Activated CD4-positive, alpha-beta T cell treated with anti-CD3 and anti-CD28 coated beads, Interleukin-2, amount 10 ng/mL, durations not matched to agents 24 days and 14 days (primary cell): ENCODE results near the gene NUCB2. TPM values are rescaled to one million over a fixed set of nuclear protein-coding genes. Genes with fewer than 3 reads are reported as not detected.
A peak's percentile ranks its signal among the peaks of the same experiment; 100 is the strongest.

Source experiments
- DNase-seq: peaks from one replicate; pipeline ENCODE4 v3.0.0; 2022
- H3K27ac Mint-ChIP-seq: one replicate; pipeline ENCODE4 v1.8.0; 2022; ENCODE audit warnings: mild to moderate bottlenecking, mixed read lengths
- H3K27me3 Mint-ChIP-seq: one replicate; pipeline ENCODE4 v1.8.0; 2022; ENCODE audit warnings: mixed read lengths
- H3K36me3 Mint-ChIP-seq: one replicate; pipeline ENCODE4 v1.8.0; 2022; ENCODE audit warnings: low read depth, mild to moderate bottlenecking, mixed read lengths
- H3K4me1 Mint-ChIP-seq: one replicate; pipeline ENCODE4 v1.8.0; 2021; ENCODE audit warnings: mixed read lengths
- H3K4me3 Mint-ChIP-seq: one replicate; pipeline ENCODE4 v1.8.0; 2022; ENCODE audit warnings: mild to moderate bottlenecking, moderate library complexity, mixed read lengths
- H3K9me3 Mint-ChIP-seq: one replicate; pipeline ENCODE4 v1.8.0; 2021; ENCODE audit warnings: mixed read lengths
- intact Hi-C: fragments of 100-400 bp; cut with micrococcal nuclease; formaldehyde crosslinking; loops from one replicate; pipeline ENCODE4 v1.15.1; 2023
- total RNA-seq: library from RNA; stranded (reverse); gene quantifications from 2 replicates; pipeline ENCODE4 v1.2.3, GENCODE V29; 2022

The NUCB2 gene
- total RNA-seq, 1 donor from 2014 or later, result 48.6 TPM

DNA sequence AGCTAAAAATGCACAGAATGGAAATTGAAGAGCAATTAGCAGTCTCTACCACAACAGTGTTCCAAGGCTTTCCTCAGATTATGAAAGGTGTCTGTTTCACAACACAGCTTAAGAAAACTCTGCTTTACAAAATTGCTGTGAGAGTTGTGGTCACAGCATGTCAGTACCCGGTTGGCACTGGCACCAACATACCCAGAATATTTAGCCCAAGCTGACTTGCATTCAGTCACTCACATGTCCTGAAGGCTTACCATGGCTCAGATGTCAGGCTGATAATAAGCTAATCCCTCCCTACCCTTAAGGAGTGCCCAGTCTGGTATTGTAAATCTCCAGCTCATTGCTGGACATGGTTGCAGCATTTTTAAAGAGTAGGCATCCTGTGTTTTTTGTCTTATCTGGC lies 90.0 kb downstream of the NUCB2 start:
- intact Hi-C loops, result no loop called here
- H3K4me3 Mint-ChIP-seq, result no peak overlapping the region
- H3K4me1 Mint-ChIP-seq, result peaks cover 10% of the 10 kb centered on the region
- peaks cover 21% of the 10 kb centered on the region for H3K9me3 Mint-ChIP-seq
- no peak overlapping the region for H3K27ac Mint-ChIP-seq
- no peak for DNase-seq
- peaks cover 5% of the 10 kb centered on the region for H3K27me3 Mint-ChIP-seq
- peaks cover 34% of the 10 kb centered on the region for H3K36me3 Mint-ChIP-seq

DNA sequence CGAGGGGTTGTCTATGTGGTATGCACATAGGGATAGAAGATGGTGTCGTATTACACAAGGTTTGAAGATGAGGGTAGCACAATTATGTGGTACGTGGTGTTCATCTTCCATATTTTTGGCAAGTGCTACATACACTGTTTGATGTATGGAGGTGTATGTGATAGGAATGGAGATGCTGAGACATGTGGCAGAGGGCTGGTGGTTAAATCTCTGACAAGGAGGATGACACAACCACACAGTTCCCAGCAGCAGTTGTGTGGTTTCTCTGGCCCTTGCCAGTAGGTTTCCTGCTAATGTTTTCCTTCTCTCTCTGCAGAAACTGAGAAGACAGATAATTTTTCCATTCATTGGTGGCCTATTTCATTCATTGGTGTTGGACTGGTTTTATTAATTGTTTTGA lies 92.0 kb downstream of the NUCB2 start:
- H3K4me3 Mint-ChIP-seq, result no peak overlapping the region
- H3K27ac Mint-ChIP-seq, result peak overlapping the region; percentile 45
- intact Hi-C loops, result loop anchor here (1.0 kb wide), 1 partner anchor 14 kb away; no protein-coding TSS in a partner anchor
- peaks cover 5% of the 10 kb centered on the region for H3K27me3 Mint-ChIP-seq
- peaks cover 45% of the 10 kb centered on the region for H3K36me3 Mint-ChIP-seq
- H3K4me1 Mint-ChIP-seq, result peaks cover 10% of the 10 kb centered on the region
- DNase-seq, result no peak
- H3K9me3 Mint-ChIP-seq, result peaks cover 31% of the 10 kb centered on the region

DNA sequence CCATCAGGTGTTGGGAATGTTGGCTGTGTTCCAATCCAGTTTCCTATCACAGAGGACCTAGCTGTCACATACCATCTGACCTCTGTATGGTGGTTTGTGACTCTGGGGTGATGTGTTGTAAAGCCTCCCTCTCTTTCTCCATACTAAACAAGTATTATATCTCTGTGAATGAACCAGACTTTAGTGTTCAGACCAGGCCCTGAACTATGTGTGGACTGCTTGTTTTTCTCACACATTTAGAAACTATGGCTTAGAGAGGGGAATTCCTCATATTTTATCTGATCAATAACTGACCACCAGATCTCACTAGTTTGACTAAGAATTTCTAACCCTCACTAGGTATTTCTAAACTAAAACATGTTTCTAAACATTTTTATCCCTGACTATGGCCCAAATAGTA lies 92.6 kb downstream of the NUCB2 start:
- Mint-ChIP-seq H3K36me3 (peaks cover 45% of the 10 kb centered on the region), H3K4me1 (peaks cover 10% of the 10 kb centered on the region), H3K27me3 (peaks cover 5% of the 10 kb centered on the region), H3K4me3 (peak overlapping the region; percentile 20), H3K27ac (peak overlapping the region; percentile 45), H3K9me3 (peaks cover 31% of the 10 kb centered on the region)
- no peak for DNase-seq
- intact Hi-C loops, result loop anchor here (1.0 kb wide), 1 partner anchor 138 kb away; no protein-coding TSS in a partner anchor

DNA sequence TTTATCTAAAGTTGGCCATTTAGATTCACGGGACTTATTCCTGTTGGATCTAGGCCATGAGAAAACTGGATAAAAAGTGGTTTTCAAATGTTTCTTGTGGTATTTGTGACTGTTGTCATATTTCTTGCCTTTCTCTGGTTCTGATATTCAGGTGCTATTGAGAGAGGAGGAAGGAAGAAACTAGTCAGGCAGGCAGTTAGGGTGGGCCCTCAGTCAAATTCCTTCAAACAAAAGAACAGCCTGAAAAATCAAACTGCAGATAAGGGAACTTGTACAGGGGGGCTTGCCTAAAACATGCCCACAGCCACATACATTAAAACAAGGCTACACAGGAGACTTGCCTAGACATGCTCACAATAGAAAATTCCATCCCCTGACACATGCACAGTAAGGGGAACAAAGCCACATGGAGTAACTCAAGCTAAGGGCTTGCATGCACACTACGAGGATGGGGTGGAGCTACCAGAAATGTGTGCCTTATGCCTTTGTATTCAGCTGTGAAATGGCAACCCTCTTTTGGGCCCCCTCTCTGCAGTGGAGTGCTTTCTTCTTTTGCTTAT lies 93.2 kb downstream of the NUCB2 start:
- Mint-ChIP-seq H3K27me3 (peaks cover 5% of the 10 kb centered on the region), H3K4me3 (no peak overlapping the region), H3K4me1 (peaks cover 10% of the 10 kb centered on the region), H3K36me3 (peaks cover 47% of the 10 kb centered on the region), H3K27ac (peak overlapping the region; percentile 40), H3K9me3 (peaks cover 31% of the 10 kb centered on the region)
- DNase-seq, result no peak
- intact Hi-C loops, result loop anchor here (1.0 kb wide), 1 partner anchor 138 kb away; no protein-coding TSS in a partner anchor

DNA sequence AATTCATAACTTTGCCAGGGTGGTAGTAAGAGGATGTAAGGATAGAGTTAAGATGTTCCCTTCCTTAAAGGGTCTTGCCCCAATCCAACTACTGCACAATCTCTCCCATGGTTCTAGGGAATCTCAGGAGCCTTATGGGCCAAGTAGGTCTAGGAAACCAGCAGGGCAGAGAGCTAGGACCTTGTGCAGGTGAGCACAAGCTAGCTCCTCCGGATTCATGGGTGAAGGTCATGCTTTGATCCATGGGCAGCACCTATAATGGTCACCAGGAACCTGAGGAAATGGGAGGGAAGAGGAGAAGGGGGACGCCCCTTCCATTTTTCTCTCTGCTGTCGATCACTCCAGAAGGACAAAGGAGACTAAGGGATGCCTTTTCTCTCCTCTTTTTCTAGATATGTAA lies 95.1 kb downstream of the NUCB2 start:
- peaks cover 44% of the 10 kb centered on the region for H3K36me3 Mint-ChIP-seq
- no peak overlapping the region for H3K4me3 Mint-ChIP-seq
- peaks cover 10% of the 10 kb centered on the region for H3K4me1 Mint-ChIP-seq
- intact Hi-C loops, result no loop called here
- no peak overlapping the region for H3K27ac Mint-ChIP-seq
- no peaks in the 10 kb centered on the region for H3K27me3 Mint-ChIP-seq
- peaks cover 31% of the 10 kb centered on the region for H3K9me3 Mint-ChIP-seq
- DNase-seq, result no peak

DNA sequence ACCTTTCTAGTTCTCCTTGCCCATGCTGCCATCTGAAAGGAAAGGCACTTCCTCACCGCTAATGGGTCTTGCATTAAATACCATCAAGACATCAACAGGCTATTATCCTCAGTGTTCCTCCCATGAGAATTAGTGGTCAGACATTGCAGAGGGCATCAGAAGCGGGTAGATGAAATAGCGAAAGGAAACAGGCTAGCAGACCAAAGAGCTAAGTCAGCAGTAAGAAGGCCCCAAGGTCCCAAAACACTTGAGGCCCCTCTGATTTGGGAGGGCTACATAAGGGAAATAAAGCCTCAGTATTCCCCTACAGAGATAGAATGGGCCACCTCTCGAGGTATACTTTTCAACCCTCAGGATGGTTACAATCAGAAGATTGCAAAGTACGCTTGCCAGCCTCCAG lies 99.0 kb downstream of the NUCB2 start:
- no peaks in the 10 kb centered on the region for H3K27me3 Mint-ChIP-seq
- no peaks in the 10 kb centered on the region for H3K4me1 Mint-ChIP-seq
- no peak overlapping the region for H3K4me3 Mint-ChIP-seq
- intact Hi-C loops, result no loop called here
- H3K27ac Mint-ChIP-seq, result no peak overlapping the region
- no peak for DNase-seq
- H3K36me3 Mint-ChIP-seq, result peaks cover 28% of the 10 kb centered on the region
- peaks cover 20% of the 10 kb centered on the region for H3K9me3 Mint-ChIP-seq

DNA sequence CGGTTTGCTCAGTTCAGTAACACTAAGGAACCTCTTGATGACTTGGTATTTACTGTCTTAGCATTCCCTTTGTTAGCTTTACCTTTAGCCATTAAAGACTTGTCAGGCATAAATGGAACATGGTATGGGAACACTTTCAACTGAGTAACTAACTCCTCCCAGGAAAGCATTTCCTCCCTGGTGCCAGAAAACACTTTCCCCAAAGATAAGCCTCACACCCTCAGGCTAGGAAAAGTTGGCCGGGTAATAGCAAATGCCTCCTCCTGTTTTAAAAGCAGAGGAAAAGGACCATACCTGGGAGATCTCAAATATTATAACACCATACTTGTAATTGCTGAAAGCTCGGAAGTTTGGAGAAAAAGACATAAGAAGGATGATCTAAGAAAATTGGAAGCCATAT lies 100.0 kb downstream of the NUCB2 start:
- Mint-ChIP-seq H3K4me3 (no peak overlapping the region), H3K4me1 (no peaks in the 10 kb centered on the region), H3K27ac (no peak overlapping the region), H3K9me3 (peaks cover 11% of the 10 kb centered on the region), H3K27me3 (peaks cover 1% of the 10 kb centered on the region), H3K36me3 (peaks cover 19% of the 10 kb centered on the region)
- intact Hi-C loops, result no loop called here
- no peak for DNase-seq

DNA sequence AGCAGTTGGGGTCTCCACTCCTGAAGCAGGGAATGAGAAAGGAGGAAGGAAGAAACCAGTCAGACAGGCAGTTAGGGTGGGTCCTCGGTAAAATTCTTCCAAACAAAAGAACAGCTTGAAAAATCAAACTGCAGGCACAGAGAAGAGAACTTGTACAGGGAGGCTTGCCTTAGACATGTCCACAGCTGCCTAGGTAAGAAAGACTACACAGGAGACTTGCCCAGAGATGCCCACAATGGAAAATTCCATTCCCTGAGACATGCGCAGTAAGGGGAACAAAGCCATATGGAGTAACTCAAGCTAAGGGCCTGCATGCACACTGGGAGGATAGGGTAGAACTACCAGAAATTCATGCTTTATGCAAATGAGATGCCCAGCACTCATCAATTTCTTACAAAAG lies 102.1 kb downstream of the NUCB2 start:
- Mint-ChIP-seq H3K27ac (no peak overlapping the region), H3K27me3 (peaks cover 2% of the 10 kb centered on the region), H3K4me1 (no peaks in the 10 kb centered on the region), H3K9me3 (no peaks in the 10 kb centered on the region), H3K4me3 (no peak overlapping the region), H3K36me3 (peaks cover 5% of the 10 kb centered on the region)
- intact Hi-C loops, result no loop called here
- DNase-seq, result no peak

DNA sequence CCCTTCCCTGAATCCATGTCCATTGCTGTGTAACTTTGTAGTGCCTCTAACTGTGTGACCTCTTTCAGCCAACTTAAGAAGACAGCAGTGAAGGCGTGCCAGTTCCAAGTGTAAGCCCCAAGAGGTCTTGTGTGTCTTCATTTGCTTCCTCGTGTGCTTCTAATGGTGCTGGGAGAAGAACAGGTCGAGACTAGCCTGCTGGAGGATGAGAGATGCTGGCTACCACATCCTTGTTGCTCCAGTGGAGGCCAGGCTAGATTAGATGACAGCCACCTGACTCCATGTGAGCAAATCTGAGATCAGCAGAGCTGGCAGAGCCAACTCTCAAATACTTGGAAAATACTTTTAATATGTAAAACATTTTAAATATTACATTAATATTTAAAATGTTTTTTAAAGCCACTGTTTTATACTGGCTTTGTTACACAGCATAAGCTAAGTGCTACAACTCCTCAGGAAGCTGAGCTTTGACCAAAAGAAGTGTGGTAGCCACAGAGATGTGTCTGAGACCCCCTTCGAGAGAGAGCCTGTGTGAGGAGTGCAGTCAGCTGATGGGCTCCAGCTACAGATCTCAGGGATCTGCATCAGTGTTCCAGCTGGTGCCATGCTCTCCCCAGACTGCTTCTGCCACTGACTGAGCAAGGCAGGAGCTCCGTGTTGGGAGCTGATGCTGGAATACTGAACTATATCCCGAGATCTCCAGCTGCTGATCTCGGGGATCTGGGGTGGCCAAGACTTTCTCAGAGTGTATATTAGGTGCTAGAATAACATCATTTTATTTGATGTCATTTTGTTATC lies 103.0 kb downstream of the NUCB2 start:
- Mint-ChIP-seq H3K27me3 (peaks cover 2% of the 10 kb centered on the region), H3K36me3 (peaks cover 4% of the 10 kb centered on the region), H3K4me1 (no peaks in the 10 kb centered on the region), H3K4me3 (no peak overlapping the region), H3K27ac (no peak overlapping the region), H3K9me3 (no peaks in the 10 kb centered on the region)
- intact Hi-C loops, result loop anchor here (10.0 kb wide), 1 partner anchor 355 kb away; the partner anchor contains the start of gene KCNC1
- DNase-seq, result no peak

DNA sequence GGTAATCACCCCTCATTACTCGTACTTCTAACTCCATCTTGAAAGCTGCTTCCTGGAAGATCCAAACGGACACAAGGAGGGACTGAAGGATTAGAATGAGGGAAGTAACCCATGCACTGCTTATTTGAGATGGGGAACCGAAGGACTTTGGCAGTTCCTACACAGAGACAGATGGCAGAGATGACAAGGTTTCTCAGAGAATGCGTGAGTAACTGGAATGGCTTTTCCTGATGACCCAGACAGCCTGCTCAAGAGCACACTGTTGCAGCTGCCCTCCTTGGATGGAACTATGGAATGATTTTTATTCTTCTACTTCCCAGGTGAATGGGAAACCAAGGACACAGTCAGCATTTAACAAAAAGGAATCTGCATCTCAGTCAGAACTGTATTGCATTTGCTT lies 104.6 kb downstream of the NUCB2 start:
- H3K4me1 Mint-ChIP-seq, result no peaks in the 10 kb centered on the region
- no peak for DNase-seq
- intact Hi-C loops, result loop anchor here (10.0 kb wide), 1 partner anchor 354 kb away; the partner anchor contains the start of gene KCNC1
- no peak overlapping the region for H3K4me3 Mint-ChIP-seq
- peaks cover 6% of the 10 kb centered on the region for H3K27me3 Mint-ChIP-seq
- peaks cover 4% of the 10 kb centered on the region for H3K36me3 Mint-ChIP-seq
- H3K9me3 Mint-ChIP-seq, result no peaks in the 10 kb centered on the region
- H3K27ac Mint-ChIP-seq, result no peak overlapping the region

Other genes with a start within 250 kb of the NUCB2 start
- 1,328 and 1,337 TPM in 2 replicates for gene RPS13, start 199.1 kb upstream of the NUCB2 start, total RNA-seq
- 30.3 and 35.3 TPM in 2 replicates for gene PIK3C2A, start 68.8 kb upstream of the NUCB2 start, total RNA-seq
- gene NCR3LG1, start 75.1 kb downstream of the NUCB2 start, total RNA-seq, result 4.4 and 4.5 TPM in 2 replicates
- 0.85 and 1.1 TPM in 2 replicates for gene KCNJ11, start 111.9 kb downstream of the NUCB2 start, total RNA-seq
- not detected in 2 replicates for gene ABCC8, start 200.1 kb downstream of the NUCB2 start, total RNA-seq